Glomerular visceral epithelial cell (primary cell): Measurements from ENCODE around the gene VOPP1.
"Not testable (repeated sequence)": the region's sequence is repeated elsewhere in the genome, so short reads cannot be mapped to it uniquely, and the experiment has no call there.

Source experiments
- DNase-seq: peaks from one replicate; pipeline ENCODE4 v3.0.0-alpha.2; 2016; ENCODE audit errors: extremely low spot score

The VOPP1 gene

GRCh38 chr7:55510206-55510605, 62.1 kb downstream of the VOPP1 start:
- DNase-seq, result not testable (repeated sequence)

- DNase-seq, result no peak
Observed at GRCh38 chr7:55509322-55509721, 63.0 kb downstream of the VOPP1 start.

- no peak for DNase-seq
Observed at GRCh38 chr7:55508221-55509011, 63.9 kb downstream of the VOPP1 start.

- no peak for DNase-seq
Observed at GRCh38 chr7:55507743-55508142, 64.6 kb downstream of the VOPP1 start.

GRCh38 chr7:55504967-55505658, 67.2 kb downstream of the VOPP1 start:
- DNase-seq, result no peak

- no peak for DNase-seq
Observed at GRCh38 chr7:55504093-55504859, 68.0 kb downstream of the VOPP1 start.

GRCh38 chr7:55502858-55503440, 69.4 kb downstream of the VOPP1 start:
- DNase-seq, result no peak

- DNase-seq, result no peak
Observed at GRCh38 chr7:55502124-55502857, 70.0 kb downstream of the VOPP1 start.

GRCh38 chr7:55501611-55502010, 70.7 kb downstream of the VOPP1 start:
- no peak for DNase-seq

GRCh38 chr7:55500117-55500756, 72.1 kb downstream of the VOPP1 start:
- DNase-seq, result no peak

GRCh38 chr7:55499591-55499990, 72.7 kb downstream of the VOPP1 start:
- DNase-seq, result no peak

GRCh38 chr7:55498770-55499169, 73.5 kb downstream of the VOPP1 start:
- no peak for DNase-seq

GRCh38 chr7:55498142-55498541, 74.2 kb downstream of the VOPP1 start:
- no peak for DNase-seq

- DNase-seq, result no peak
Observed at GRCh38 chr7:55497521-55497920, 74.8 kb downstream of the VOPP1 start.

- DNase-seq, result no peak
Observed at GRCh38 chr7:55496906-55497305, 75.4 kb downstream of the VOPP1 start.

GRCh38 chr7:55494951-55495350, 77.4 kb downstream of the VOPP1 start:
- DNase-seq, result no peak

- no peak for DNase-seq
Observed at GRCh38 chr7:55493408-55493807, 78.9 kb downstream of the VOPP1 start.

- no peak for DNase-seq
Observed at GRCh38 chr7:55491346-55491745, 81.0 kb downstream of the VOPP1 start.

GRCh38 chr7:55490099-55490498, 82.2 kb downstream of the VOPP1 start:
- DNase-seq, result no peak

GRCh38 chr7:55489552-55489951, 82.8 kb downstream of the VOPP1 start:
- DNase-seq, result no peak

- DNase-seq, result no peak
Observed at GRCh38 chr7:55488804-55489340, 83.4 kb downstream of the VOPP1 start.
